WTC11 (cell line): Measurements from ENCODE around the gene VPS4A. TPM values are rescaled to one million over a fixed set of nuclear protein-coding genes. Genes with fewer than 3 reads are reported as not detected.
"Not testable (repeated sequence)": the region's sequence is repeated elsewhere in the genome, so short reads cannot be mapped to it uniquely, and the experiment has no call there.

ENCODE experiments used
- ATAC-seq: fragments of 200-7000 bp; cut with Tn5 transposase; 2 replicates; pipeline ENCODE4 v1.10.0; 2021; ENCODE audit warnings: mild to moderate bottlenecking, moderate library complexity
- CTCF ChIA-PET: fragments of 300-600 bp; sonication (Branson Sonifier 250); formaldehyde crosslinking; loops from one replicate; lab custom pipeline; 2021; ENCODE audit warnings: antibody characterized with exemption; lab: Charles Lee
- POLR2A ChIA-PET: fragments of 350-600 bp; sonication (Branson Sonifier 250); formaldehyde crosslinking; loops from one replicate; lab custom pipeline; 2021; ENCODE audit warnings: antibody characterized with exemption; lab: Charles Lee
- DNase-seq: peaks from one replicate; pipeline ENCODE4 v3.0.0; 2021; ENCODE audit warnings: low spot score
- H3K27ac Mint-ChIP-seq: 2 replicates; pipeline ENCODE4 v1.8.0; 2021; ENCODE audit warnings: mixed read lengths
- H3K27me3 Mint-ChIP-seq: 2 replicates; pipeline ENCODE4 v1.8.0; 2021; ENCODE audit warnings: low read depth, mild to moderate bottlenecking, moderate library complexity, mixed read lengths
- H3K36me3 Mint-ChIP-seq: 2 replicates; pipeline ENCODE4 v1.8.0; 2021; ENCODE audit warnings: mixed read lengths
- H3K4me1 Mint-ChIP-seq: 2 replicates; pipeline ENCODE4 v1.8.0; 2022; ENCODE audit warnings: mixed read lengths
- H3K4me3 Mint-ChIP-seq: 2 replicates; pipeline ENCODE4 v1.8.0; 2021; ENCODE audit warnings: mild to moderate bottlenecking, moderate library complexity, mixed read lengths
- H3K9me3 Mint-ChIP-seq: 2 replicates; pipeline ENCODE4 v1.8.0; 2021; ENCODE audit warnings: mixed read lengths
- CREB1 ChIP-seq: sonication (generic); formaldehyde crosslinking; IDR thresholded peaks from 2 replicates; pipeline ENCODE4 v1.8.0; 2023; ENCODE audit warnings: mild to moderate bottlenecking, missing genetic modification reagents
- ESRRA ChIP-seq: sonication (generic); formaldehyde crosslinking; IDR thresholded peaks from 2 replicates; pipeline ENCODE4 v1.8.1; 2022; ENCODE audit warnings: mild to moderate bottlenecking, missing genetic modification reagents, borderline replicate concordance
- IRF2 ChIP-seq: sonication (generic); formaldehyde crosslinking; IDR thresholded peaks from 2 replicates; pipeline ENCODE4 v1.8.0; 2022; ENCODE audit warnings: low read depth, missing genetic modification reagents, borderline replicate concordance
- NFATC4 ChIP-seq: fragments of 250-450 bp; sonication (Bioruptor Pico); IDR thresholded peaks from 2 replicates; pipeline ENCODE4 v1.9.0; 2021; ENCODE audit warnings: mild to moderate bottlenecking
- OVOL2 ChIP-seq: fragments of 250-450 bp; sonication (Bioruptor Pico); IDR thresholded peaks from 2 replicates; pipeline ENCODE4 v1.9.0; 2021; ENCODE audit warnings: mild to moderate bottlenecking, borderline replicate concordance
- RELA ChIP-seq: sonication (generic); formaldehyde crosslinking; IDR thresholded peaks from 2 replicates; pipeline ENCODE4 v1.8.1; 2022; ENCODE audit warnings: missing genetic modification reagents, mild to moderate bottlenecking, borderline replicate concordance
- SMAD3 ChIP-seq: sonication (generic); formaldehyde crosslinking; IDR thresholded peaks from 2 replicates; pipeline ENCODE4 v1.8.0; 2022; ENCODE audit warnings: missing genetic modification reagents, mild to moderate bottlenecking, borderline replicate concordance
- TCF7 ChIP-seq: sonication (generic); formaldehyde crosslinking; IDR thresholded peaks from 2 replicates; pipeline ENCODE4 v1.8.0; 2022; ENCODE audit warnings: mild to moderate bottlenecking, low read depth, missing genetic modification reagents, moderate library complexity
- TEAD4 ChIP-seq: sonication (generic); formaldehyde crosslinking; IDR thresholded peaks from 2 replicates; pipeline ENCODE4 v1.8.0; 2022; ENCODE audit warnings: mild to moderate bottlenecking, missing genetic modification reagents
- ZNF232 ChIP-seq: sonication (generic); formaldehyde crosslinking; IDR thresholded peaks from 2 replicates; pipeline ENCODE4 v1.8.0; 2022; ENCODE audit warnings: mild to moderate bottlenecking, missing genetic modification reagents
- ZNF317 ChIP-seq: sonication (generic); formaldehyde crosslinking; IDR thresholded peaks from 2 replicates; pipeline ENCODE4 v1.8.1; 2023; ENCODE audit warnings: low read depth, mild to moderate bottlenecking, moderate library complexity, missing genetic modification reagents, borderline replicate concordance
- ZNF423 ChIP-seq: fragments of 250-450 bp; sonication (Bioruptor Pico); IDR thresholded peaks from 2 replicates; pipeline ENCODE4 v2.1.2; 2022; ENCODE audit warnings: mild to moderate bottlenecking, moderate library complexity
- total RNA-seq: library from RNA; stranded (reverse); gene quantifications from 3 replicates; pipeline ENCODE4 v1.2.3, GENCODE V29; 2021
- TF ChIP-seq, protein P1 (sequence below): sonication (generic); formaldehyde crosslinking; IDR thresholded peaks from 2 replicates; pipeline ENCODE4 v1.8.1; 2023; ENCODE audit warnings: mild to moderate bottlenecking, missing genetic modification reagents
- TF ChIP-seq, protein P2 (sequence below): fragments of 250-450 bp; sonication (Bioruptor Pico); IDR thresholded peaks from 2 replicates; pipeline ENCODE4 v2.1.2; 2022; ENCODE audit warnings: mild to moderate bottlenecking, moderate library complexity
- TF ChIP-seq, protein P3 (sequence below): sonication (generic); formaldehyde crosslinking; IDR thresholded peaks from 2 replicates; pipeline ENCODE4 v1.8.0; 2022; ENCODE audit warnings: mild to moderate bottlenecking, missing genetic modification reagents
- TF ChIP-seq, protein P4 (sequence below): sonication (generic); formaldehyde crosslinking; IDR thresholded peaks from 2 replicates; pipeline ENCODE4 v1.8.0; 2023; ENCODE audit warnings: mild to moderate bottlenecking, missing genetic modification reagents
- TF ChIP-seq, protein P5 (sequence below): sonication (generic); formaldehyde crosslinking; IDR thresholded peaks from 2 replicates; pipeline ENCODE4 v1.8.1; 2023; ENCODE audit warnings: mild to moderate bottlenecking, missing genetic modification reagents, moderate library complexity
- TF ChIP-seq, protein P6 (sequence below): sonication (generic); formaldehyde crosslinking; IDR thresholded peaks from 2 replicates; pipeline ENCODE4 v1.8.1; 2023; ENCODE audit warnings: mild to moderate bottlenecking, moderate library complexity, missing genetic modification reagents
- TF ChIP-seq, protein P7 (sequence below): sonication (generic); formaldehyde crosslinking; IDR thresholded peaks from 2 replicates; pipeline ENCODE4 v1.8.1; 2022; ENCODE audit warnings: mild to moderate bottlenecking, missing genetic modification reagents, moderate library complexity, borderline replicate concordance
- TF ChIP-seq, protein P8 (sequence below): sonication (generic); formaldehyde crosslinking; IDR thresholded peaks from 2 replicates; pipeline ENCODE4 v1.8.1; 2022; ENCODE audit warnings: low read depth, mild to moderate bottlenecking, moderate library complexity, missing genetic modification reagents, borderline replicate concordance

The VPS4A gene
- total RNA-seq, 1 experiment from 2014 or later: 28.3 TPM

DNA sequence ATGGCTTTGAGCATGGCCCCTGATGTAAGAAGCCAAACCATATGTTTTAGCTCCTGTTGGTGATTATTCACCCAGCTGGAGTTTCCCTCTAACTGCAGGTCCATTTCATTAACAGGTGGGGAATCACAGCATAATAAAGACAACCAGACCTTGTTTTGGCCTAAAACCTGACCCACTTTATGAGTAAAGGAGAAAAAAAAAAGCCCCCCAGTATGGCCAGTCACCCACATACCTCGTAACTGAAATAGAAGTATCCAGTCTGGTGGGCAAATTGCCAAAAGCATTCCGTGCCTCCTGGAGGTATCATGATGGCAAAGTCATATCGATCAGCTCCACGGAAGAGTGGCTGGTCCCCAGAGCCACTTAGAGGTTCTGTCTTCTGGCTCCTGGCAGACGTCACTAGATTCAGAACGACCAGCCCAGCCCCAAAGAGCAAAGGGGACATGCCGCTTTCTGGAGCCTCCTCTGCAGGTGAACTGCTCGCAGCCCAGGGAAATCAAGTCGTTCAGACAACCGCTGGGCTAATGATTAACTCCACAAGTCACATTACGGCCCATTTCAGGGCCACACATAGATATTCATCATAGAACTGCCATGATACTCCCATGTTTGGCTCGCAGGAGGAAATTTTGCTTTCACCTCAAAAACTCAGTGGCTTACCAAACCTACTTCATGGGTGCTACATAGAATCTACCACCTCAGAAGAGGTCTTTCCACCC is 40.3 kb downstream of the VPS4A start, which contains the start of gene TMED6:
Gene TMED6 (minus strand): TSS at position 478 of the 719 bp plus-strand sequence. CDS start 33 bp downstream, at position 445.
- Mint-ChIP-seq H3K4me1 (no peaks in the 10 kb centered on the region), H3K27ac (peak within 1 kb of the TSS; percentile 39), H3K9me3 (no peaks in the 10 kb centered on the region), H3K4me3 (no peak within 1 kb of the TSS), H3K36me3 (no peaks in the 10 kb centered on the region; the same call in 1 of the 2 replicates), H3K27me3 (no peaks in the 10 kb centered on the region)
- DNase-seq (no peak), ATAC-seq (no peak)
- ChIA-PET POLR2A (interaction anchor here (0.6 kb wide), 2 partner anchors 24 to 1376 kb away, joined by 7 to 8 read pairs; no protein-coding TSS in a partner anchor), CTCF (interaction anchor here (0.6 kb wide), 1 partner anchor 1230 kb away, joined by 3 read pairs; no protein-coding TSS in a partner anchor)
- no peak for TF ChIP-seq ESRRA (CRISPR knock-in tag)
- no peak for TF ChIP-seq ZNF317 (CRISPR knock-in tag)
- TF ChIP-seq TCF7 (CRISPR knock-in tag): no peak
- TF ChIP-seq, protein P1, sequence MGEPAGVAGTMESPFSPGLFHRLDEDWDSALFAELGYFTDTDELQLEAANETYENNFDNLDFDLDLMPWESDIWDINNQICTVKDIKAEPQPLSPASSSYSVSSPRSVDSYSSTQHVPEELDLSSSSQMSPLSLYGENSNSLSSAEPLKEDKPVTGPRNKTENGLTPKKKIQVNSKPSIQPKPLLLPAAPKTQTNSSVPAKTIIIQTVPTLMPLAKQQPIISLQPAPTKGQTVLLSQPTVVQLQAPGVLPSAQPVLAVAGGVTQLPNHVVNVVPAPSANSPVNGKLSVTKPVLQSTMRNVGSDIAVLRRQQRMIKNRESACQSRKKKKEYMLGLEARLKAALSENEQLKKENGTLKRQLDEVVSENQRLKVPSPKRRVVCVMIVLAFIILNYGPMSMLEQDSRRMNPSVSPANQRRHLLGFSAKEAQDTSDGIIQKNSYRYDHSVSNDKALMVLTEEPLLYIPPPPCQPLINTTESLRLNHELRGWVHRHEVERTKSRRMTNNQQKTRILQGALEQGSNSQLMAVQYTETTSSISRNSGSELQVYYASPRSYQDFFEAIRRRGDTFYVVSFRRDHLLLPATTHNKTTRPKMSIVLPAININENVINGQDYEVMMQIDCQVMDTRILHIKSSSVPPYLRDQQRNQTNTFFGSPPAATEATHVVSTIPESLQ: no peak
- TF ChIP-seq ZNF423 (CRISPR knock-in tag): no peak
- no peak for TF ChIP-seq RELA (CRISPR knock-in tag)
- TF ChIP-seq, protein P2, sequence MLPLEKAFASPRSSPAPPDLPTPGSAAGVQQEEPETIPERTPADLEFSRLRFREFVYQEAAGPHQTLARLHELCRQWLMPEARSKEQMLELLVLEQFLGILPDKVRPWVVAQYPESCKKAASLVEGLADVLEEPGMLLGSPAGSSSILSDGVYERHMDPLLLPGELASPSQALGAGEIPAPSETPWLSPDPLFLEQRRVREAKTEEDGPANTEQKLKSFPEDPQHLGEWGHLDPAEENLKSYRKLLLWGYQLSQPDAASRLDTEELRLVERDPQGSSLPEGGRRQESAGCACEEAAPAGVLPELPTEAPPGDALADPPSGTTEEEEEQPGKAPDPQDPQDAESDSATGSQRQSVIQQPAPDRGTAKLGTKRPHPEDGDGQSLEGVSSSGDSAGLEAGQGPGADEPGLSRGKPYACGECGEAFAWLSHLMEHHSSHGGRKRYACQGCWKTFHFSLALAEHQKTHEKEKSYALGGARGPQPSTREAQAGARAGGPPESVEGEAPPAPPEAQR (CRISPR knock-in tag): no peak
- TF ChIP-seq, protein P3, sequence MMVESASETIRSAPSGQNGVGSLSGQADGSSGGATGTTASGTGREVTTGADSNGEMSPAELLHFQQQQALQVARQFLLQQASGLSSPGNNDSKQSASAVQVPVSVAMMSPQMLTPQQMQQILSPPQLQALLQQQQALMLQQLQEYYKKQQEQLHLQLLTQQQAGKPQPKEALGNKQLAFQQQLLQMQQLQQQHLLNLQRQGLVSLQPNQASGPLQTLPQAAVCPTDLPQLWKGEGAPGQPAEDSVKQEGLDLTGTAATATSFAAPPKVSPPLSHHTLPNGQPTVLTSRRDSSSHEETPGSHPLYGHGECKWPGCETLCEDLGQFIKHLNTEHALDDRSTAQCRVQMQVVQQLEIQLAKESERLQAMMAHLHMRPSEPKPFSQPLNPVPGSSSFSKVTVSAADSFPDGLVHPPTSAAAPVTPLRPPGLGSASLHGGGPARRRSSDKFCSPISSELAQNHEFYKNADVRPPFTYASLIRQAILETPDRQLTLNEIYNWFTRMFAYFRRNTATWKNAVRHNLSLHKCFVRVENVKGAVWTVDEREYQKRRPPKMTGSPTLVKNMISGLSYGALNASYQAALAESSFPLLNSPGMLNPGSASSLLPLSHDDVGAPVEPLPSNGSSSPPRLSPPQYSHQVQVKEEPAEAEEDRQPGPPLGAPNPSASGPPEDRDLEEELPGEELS: no peak
- TF ChIP-seq, protein P4, sequence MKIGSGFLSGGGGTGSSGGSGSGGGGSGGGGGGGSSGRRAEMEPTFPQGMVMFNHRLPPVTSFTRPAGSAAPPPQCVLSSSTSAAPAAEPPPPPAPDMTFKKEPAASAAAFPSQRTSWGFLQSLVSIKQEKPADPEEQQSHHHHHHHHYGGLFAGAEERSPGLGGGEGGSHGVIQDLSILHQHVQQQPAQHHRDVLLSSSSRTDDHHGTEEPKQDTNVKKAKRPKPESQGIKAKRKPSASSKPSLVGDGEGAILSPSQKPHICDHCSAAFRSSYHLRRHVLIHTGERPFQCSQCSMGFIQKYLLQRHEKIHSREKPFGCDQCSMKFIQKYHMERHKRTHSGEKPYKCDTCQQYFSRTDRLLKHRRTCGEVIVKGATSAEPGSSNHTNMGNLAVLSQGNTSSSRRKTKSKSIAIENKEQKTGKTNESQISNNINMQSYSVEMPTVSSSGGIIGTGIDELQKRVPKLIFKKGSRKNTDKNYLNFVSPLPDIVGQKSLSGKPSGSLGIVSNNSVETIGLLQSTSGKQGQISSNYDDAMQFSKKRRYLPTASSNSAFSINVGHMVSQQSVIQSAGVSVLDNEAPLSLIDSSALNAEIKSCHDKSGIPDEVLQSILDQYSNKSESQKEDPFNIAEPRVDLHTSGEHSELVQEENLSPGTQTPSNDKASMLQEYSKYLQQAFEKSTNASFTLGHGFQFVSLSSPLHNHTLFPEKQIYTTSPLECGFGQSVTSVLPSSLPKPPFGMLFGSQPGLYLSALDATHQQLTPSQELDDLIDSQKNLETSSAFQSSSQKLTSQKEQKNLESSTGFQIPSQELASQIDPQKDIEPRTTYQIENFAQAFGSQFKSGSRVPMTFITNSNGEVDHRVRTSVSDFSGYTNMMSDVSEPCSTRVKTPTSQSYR: no peak
- no peak for TF ChIP-seq OVOL2 (CRISPR knock-in tag)
- no peak for TF ChIP-seq NFATC4
- TF ChIP-seq, protein P5, sequence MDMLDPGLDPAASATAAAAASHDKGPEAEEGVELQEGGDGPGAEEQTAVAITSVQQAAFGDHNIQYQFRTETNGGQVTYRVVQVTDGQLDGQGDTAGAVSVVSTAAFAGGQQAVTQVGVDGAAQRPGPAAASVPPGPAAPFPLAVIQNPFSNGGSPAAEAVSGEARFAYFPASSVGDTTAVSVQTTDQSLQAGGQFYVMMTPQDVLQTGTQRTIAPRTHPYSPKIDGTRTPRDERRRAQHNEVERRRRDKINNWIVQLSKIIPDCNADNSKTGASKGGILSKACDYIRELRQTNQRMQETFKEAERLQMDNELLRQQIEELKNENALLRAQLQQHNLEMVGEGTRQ (CRISPR knock-in tag): no peak
- no peak for TF ChIP-seq SMAD3 (CRISPR knock-in tag)
- no peak for TF ChIP-seq IRF2 (CRISPR knock-in tag)
- TF ChIP-seq CREB1 (CRISPR knock-in tag): no peak
- TF ChIP-seq, protein P6, sequence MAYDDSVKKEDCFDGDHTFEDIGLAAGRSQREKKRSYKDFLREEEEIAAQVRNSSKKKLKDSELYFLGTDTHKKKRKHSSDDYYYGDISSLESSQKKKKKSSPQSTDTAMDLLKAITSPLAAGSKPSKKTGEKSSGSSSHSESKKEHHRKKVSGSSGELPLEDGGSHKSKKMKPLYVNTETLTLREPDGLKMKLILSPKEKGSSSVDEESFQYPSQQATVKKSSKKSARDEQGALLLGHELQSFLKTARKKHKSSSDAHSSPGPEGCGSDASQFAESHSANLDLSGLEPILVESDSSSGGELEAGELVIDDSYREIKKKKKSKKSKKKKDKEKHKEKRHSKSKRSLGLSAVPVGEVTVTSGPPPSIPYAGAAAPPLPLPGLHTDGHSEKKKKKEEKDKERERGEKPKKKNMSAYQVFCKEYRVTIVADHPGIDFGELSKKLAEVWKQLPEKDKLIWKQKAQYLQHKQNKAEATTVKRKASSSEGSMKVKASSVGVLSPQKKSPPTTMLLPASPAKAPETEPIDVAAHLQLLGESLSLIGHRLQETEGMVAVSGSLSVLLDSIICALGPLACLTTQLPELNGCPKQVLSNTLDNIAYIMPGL (CRISPR knock-in tag): no peak
- TF ChIP-seq, protein P7, sequence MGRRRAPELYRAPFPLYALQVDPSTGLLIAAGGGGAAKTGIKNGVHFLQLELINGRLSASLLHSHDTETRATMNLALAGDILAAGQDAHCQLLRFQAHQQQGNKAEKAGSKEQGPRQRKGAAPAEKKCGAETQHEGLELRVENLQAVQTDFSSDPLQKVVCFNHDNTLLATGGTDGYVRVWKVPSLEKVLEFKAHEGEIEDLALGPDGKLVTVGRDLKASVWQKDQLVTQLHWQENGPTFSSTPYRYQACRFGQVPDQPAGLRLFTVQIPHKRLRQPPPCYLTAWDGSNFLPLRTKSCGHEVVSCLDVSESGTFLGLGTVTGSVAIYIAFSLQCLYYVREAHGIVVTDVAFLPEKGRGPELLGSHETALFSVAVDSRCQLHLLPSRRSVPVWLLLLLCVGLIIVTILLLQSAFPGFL: no peak
- TF ChIP-seq, protein P8, sequence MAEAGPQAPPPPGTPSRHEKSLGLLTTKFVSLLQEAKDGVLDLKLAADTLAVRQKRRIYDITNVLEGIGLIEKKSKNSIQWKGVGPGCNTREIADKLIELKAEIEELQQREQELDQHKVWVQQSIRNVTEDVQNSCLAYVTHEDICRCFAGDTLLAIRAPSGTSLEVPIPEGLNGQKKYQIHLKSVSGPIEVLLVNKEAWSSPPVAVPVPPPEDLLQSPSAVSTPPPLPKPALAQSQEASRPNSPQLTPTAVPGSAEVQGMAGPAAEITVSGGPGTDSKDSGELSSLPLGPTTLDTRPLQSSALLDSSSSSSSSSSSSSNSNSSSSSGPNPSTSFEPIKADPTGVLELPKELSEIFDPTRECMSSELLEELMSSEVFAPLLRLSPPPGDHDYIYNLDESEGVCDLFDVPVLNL (CRISPR knock-in tag): no peak
- no peak for TF ChIP-seq TEAD4 (CRISPR knock-in tag)
- no peak for TF ChIP-seq ZNF232 (CRISPR knock-in tag)

DNA sequence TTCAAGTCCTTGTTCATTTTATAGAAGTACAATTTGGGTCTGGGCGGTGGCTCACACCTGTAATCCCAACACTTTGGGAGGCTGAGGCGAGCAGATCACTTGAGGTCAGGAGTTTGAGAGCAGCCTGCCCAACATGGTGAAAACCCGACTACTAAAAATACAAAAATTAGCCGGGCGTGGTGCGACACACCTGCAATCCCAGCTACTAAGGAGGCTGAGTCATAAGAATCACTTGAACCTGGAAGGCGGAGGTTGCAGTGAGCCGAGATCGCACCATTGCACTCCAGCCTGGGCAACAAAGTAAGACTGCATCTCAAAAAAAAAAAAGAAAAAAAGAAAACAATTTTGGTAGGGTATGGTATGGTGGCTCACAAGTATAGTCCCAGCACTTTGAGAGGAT is 48.9 kb downstream of the VPS4A start:
- H3K4me3 Mint-ChIP-seq, H3K27me3 Mint-ChIP-seq, H3K9me3 Mint-ChIP-seq, POLR2A ChIA-PET, H3K27ac Mint-ChIP-seq, H3K36me3 Mint-ChIP-seq, ATAC-seq, CTCF ChIA-PET, DNase-seq, H3K4me1 Mint-ChIP-seq: not testable (repeated sequence)
